GM13976 (cell line): ENCODE data around the gene MPP4.

Experiments
- DNase-seq: peaks from one replicate; pipeline ENCODE4 v3.0.0; 2012; ENCODE audit warnings: low spot score
- CTCF ChIP-seq: IDR thresholded peaks from 2 replicates; pipeline ENCODE4 v1.5.1; 2012; ENCODE audit warnings: borderline replicate concordance, mild to moderate bottlenecking; ENCODE audit not compliant: insufficient read depth; ENCODE audit errors: extremely low read depth, missing control alignments, control extremely low read depth
- in situ Hi-C: fragments of 300-500 bp; cut with MboI; formaldehyde crosslinking; loops from one replicate; pipeline ENCODE4 v1.12.0; 2022; ENCODE audit warnings: low sequenced_read_pairs, mixed read lengths, inconsistent platforms; ENCODE audit not compliant: unreplicated experiment

The MPP4 gene

GRCh38 chr2:201715459-201715858 lies 17.0 kb upstream of the MPP4 start:
- TF ChIP-seq CTCF, result no peak
- in situ Hi-C loops, result no loop called here
- no peak for DNase-seq

- in situ Hi-C loops, result no loop called here
- no peak for TF ChIP-seq CTCF
- DNase-seq, result no peak
These were observed 14.3 kb upstream of the MPP4 start for GRCh38 chr2:201712726-201713125.

GRCh38 chr2:201709747-201710146 lies 11.3 kb upstream of the MPP4 start:
- TF ChIP-seq CTCF, result no peak
- no peak for DNase-seq
- in situ Hi-C loops, result no loop called here

- TF ChIP-seq CTCF, result no peak
- in situ Hi-C loops, result no loop called here
- DNase-seq, result no peak
These were observed 10.6 kb upstream of the MPP4 start for GRCh38 chr2:201709049-201709448.

- TF ChIP-seq CTCF, result no peak
- DNase-seq, result no peak
- in situ Hi-C loops, result no loop called here
These were observed 9.3 kb upstream of the MPP4 start for GRCh38 chr2:201707753-201708152.

- in situ Hi-C loops, result no loop called here
- TF ChIP-seq CTCF, result no peak
These were observed 8.7 kb upstream of the MPP4 start for GRCh38 chr2:201707142-201707541.

GRCh38 chr2:201704536-201704935 lies 6.1 kb upstream of the MPP4 start:
- in situ Hi-C loops, result no loop called here
- no peak for TF ChIP-seq CTCF

More at GRCh38 chr2:201707142-201707541, 8.7 kb upstream of the MPP4 start:
- no peak for DNase-seq

More at GRCh38 chr2:201704536-201704935, 6.1 kb upstream of the MPP4 start:
- no peak for DNase-seq
